ENCODE results near the gene DGLUCY.
"Not testable (repeated sequence)": the region's sequence is repeated elsewhere in the genome, so short reads cannot be mapped to it uniquely, and the experiment has no call there.

GRCh38 chr14:91124406-91125270 lies 10.8 kb downstream of the DGLUCY start:
- TF ChIP-seq CTCF (conservative IDR thresholded peaks at IDR 0.05); ZFX (IDR thresholded peaks at IDR 0.05): not testable (repeated sequence)
